Parathyroid adenoma (tissue), 2 donors: ENCODE results near the gene DNM3.

Experiments
- H2AFZ ChIP-seq: fragments of 300-600 bp; sonication (generic); one replicate; pipeline ENCODE4 v1.7.0; 2017; ENCODE audit warnings: antibody characterized with exemption, mild to moderate bottlenecking
- H3K27ac ChIP-seq: fragments of 300-600 bp; sonication (generic); one replicate; pipeline ENCODE4 v1.7.0; 2017
- H3K27me3 ChIP-seq: fragments of 300-600 bp; sonication (generic); one replicate; pipeline ENCODE4 v1.7.0; 2017; ENCODE audit warnings: low read length; ENCODE audit not compliant: control insufficient read depth, insufficient read depth
- H3K36me3 ChIP-seq: fragments of 300-600 bp; sonication (generic); one replicate; pipeline ENCODE4 v1.7.0; 2017; ENCODE audit warnings: low read length; ENCODE audit not compliant: control insufficient read depth, insufficient read depth
- H3K4me1 ChIP-seq: fragments of 300-600 bp; sonication (generic); one replicate; pipeline ENCODE4 v1.7.0; 2017; ENCODE audit warnings: control low read depth
- H3K4me2 ChIP-seq: fragments of 300-600 bp; sonication (generic); one replicate; pipeline ENCODE4 v1.7.0; 2017; ENCODE audit warnings: low read length
- H3K4me3 ChIP-seq: fragments of 300-600 bp; sonication (generic); one replicate; pipeline ENCODE4 v1.7.0; 2017; ENCODE audit warnings: low read depth, low read length
- H3K79me2 ChIP-seq: fragments of 300-600 bp; sonication (generic); one replicate; pipeline ENCODE4 v1.7.0; 2017; ENCODE audit warnings: control low read depth
- H3K9ac ChIP-seq: fragments of 300-600 bp; sonication (generic); one replicate; pipeline ENCODE4 v1.7.0; 2017; ENCODE audit warnings: mild to moderate bottlenecking
- H3K9me3 ChIP-seq: fragments of 300-600 bp; sonication (generic); one replicate; pipeline ENCODE4 v1.7.0; 2017; ENCODE audit warnings: low read length; ENCODE audit not compliant: control insufficient read depth
- TF ChIP-seq, protein P1 (sequence below): fragments of 300-600 bp; sonication (generic); IDR thresholded peaks from one replicate; pipeline ENCODE4 v1.7.0; 2017; ENCODE audit warnings: antibody characterized with exemption, mild to moderate bottlenecking
- donor health status: primary hyperparathyroidism.

DNM3 gene

DNA sequence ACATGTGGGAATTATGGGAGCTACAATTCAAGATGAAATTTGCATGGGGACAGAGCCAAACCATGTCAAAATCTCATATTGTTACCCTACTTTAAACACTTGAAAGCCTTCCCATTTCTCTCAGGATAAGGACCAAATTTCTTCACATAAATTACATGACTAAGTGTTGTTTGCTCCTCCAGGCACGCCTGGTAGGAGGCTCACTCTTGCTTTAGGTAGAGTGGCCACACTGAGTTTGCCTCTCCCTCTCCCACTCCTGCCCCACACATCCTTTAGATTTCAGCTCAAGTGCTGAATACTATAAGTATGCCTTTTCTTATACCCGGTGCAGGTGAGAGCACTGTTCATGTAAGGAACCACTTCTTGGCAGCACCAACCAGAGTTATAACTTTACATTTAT is 279.1 kb downstream of the DNM3 start:
- no peaks in the 10 kb centered on the region for H3K4me1 ChIP-seq
- no peaks in the 10 kb centered on the region for H3K27me3 ChIP-seq
- no peak overlapping the region for H3K4me3 ChIP-seq
- no peak overlapping the region for H3K4me2 ChIP-seq
- no peak overlapping the region for H2AFZ ChIP-seq
- H3K27ac ChIP-seq, result no peak overlapping the region
- H3K9me3 ChIP-seq, result no peaks in the 10 kb centered on the region
- H3K9ac ChIP-seq, result no peak overlapping the region
- TF ChIP-seq, protein P1, sequence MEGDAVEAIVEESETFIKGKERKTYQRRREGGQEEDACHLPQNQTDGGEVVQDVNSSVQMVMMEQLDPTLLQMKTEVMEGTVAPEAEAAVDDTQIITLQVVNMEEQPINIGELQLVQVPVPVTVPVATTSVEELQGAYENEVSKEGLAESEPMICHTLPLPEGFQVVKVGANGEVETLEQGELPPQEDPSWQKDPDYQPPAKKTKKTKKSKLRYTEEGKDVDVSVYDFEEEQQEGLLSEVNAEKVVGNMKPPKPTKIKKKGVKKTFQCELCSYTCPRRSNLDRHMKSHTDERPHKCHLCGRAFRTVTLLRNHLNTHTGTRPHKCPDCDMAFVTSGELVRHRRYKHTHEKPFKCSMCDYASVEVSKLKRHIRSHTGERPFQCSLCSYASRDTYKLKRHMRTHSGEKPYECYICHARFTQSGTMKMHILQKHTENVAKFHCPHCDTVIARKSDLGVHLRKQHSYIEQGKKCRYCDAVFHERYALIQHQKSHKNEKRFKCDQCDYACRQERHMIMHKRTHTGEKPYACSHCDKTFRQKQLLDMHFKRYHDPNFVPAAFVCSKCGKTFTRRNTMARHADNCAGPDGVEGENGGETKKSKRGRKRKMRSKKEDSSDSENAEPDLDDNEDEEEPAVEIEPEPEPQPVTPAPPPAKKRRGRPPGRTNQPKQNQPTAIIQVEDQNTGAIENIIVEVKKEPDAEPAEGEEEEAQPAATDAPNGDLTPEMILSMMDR, result no peak
- no peaks in the 10 kb centered on the region for H3K36me3 ChIP-seq
- H3K79me2 ChIP-seq, result no peaks in the 10 kb centered on the region

DNA sequence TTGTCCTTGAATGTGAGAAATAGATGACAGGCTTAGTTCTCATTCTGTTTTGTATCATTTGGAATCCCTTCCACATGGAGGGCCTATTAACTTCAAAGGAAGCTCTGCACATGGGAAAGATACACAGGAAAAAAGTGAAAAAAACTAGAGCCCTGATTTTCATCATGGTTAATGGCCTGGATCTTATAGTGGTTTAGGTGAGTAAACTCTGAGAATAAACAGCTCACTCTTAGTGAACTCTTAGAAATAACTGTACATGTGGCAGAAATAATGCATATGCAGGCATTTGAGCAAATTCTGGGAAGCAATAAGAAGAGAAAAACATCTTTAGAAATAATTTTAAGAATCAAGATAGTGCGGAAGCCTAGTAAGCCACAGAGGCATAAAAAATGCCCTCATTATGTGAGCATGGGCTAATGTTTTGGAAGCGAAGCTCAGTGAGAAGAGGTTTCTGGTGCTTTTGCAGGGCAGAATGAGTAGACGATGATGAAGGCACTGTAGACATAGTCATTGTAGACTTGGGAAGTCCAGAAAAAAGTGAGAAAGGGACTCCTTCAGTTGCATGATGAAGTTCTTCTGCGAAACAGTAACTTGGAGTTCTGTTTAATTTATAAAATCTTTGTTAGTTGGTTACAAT is 279.9 kb downstream of the DNM3 start:
- Histone ChIP-seq H3K27ac (no peak overlapping the region), H3K4me3 (no peak overlapping the region), H2AFZ (no peak overlapping the region), H3K27me3 (no peaks in the 10 kb centered on the region), H3K9me3 (no peaks in the 10 kb centered on the region), H3K4me2 (no peak overlapping the region), H3K4me1 (no peaks in the 10 kb centered on the region), H3K9ac (no peak overlapping the region), H3K79me2 (no peaks in the 10 kb centered on the region), H3K36me3 (no peaks in the 10 kb centered on the region)
- TF ChIP-seq, protein P1, result no peak

DNA sequence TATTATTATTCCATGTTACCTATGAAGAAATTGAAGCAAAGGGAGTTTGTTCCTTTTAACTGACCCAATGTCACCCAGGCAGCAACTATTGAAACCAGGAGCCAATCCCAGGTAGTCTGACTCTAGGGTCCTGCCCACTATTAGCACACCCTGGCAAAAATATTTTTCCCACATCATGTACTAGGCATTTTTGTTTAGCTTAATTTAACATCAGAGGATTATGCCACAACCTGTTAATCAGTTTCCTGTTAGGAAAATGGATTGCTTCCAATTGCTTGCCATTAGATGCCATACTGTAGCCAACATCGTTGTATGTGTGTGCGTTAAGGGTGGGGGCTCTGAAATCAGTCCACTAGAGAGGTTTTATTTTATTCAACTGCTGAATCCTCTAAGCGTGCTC is 281.1 kb downstream of the DNM3 start:
- H3K79me2 ChIP-seq, result no peaks in the 10 kb centered on the region
- no peak overlapping the region for H3K9ac ChIP-seq
- no peak overlapping the region for H3K27ac ChIP-seq
- no peaks in the 10 kb centered on the region for H3K36me3 ChIP-seq
- no peak overlapping the region for H3K4me2 ChIP-seq
- H3K9me3 ChIP-seq, result no peaks in the 10 kb centered on the region
- H3K4me3 ChIP-seq, result no peak overlapping the region
- no peak overlapping the region for H2AFZ ChIP-seq
- no peaks in the 10 kb centered on the region for H3K4me1 ChIP-seq
- H3K27me3 ChIP-seq, result no peaks in the 10 kb centered on the region
- TF ChIP-seq, protein P1, result no peak

DNA sequence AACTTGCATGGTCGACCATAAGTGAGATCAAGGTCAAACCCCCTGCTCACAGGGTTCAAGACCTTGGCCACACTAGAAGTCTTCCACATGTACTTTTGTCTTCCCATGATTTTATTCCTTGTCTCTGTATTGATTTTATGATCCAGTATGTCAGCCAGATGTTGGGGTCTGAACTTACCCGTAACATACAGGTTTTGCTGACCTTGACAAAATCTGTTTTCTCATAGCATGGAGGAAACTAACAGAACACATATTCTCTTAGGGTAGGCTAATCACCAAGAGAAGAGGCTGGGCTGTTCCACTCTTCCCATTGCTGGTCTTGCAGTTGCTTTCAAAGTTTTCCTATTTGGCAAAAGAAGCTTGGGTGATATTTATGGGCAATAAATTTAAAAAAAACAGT is 284.0 kb downstream of the DNM3 start:
- no peaks in the 10 kb centered on the region for H3K79me2 ChIP-seq
- no peak overlapping the region for H3K9ac ChIP-seq
- H3K4me1 ChIP-seq, result no peaks in the 10 kb centered on the region
- no peak overlapping the region for H2AFZ ChIP-seq
- no peaks in the 10 kb centered on the region for H3K27me3 ChIP-seq
- H3K36me3 ChIP-seq, result no peaks in the 10 kb centered on the region
- TF ChIP-seq, protein P1, result no peak
- no peak overlapping the region for H3K4me2 ChIP-seq
- no peak overlapping the region for H3K4me3 ChIP-seq
- no peak overlapping the region for H3K27ac ChIP-seq
- no peaks in the 10 kb centered on the region for H3K9me3 ChIP-seq

DNA sequence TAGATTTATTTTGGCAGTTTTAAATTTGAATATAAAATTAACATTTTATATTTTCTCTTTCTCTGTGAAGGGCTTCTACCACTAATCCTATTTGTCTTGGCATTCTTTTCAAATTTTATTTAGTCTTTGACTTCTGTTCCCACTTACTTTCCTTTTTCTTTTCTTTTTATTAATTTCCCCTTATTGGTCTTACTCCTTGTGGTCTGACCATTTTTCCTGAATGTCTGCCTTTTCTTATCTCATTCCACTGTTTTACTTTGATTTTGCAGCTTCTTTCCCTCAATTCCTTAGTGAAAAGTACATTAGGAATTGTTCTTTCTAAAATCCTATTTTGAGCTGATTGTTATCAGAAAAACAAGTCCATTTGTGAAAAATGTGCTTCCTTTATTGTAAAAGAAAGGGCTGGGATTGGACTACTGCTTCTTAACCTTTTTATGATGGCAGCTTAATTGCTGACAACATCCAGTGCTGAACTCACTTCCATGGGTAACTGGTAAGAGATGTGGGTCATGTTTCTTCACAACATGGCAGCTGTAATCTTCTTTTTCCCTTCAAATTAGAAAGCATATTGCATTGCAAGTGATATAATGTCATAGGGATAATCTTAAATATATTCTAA is 284.6 kb downstream of the DNM3 start:
- Histone ChIP-seq H3K79me2 (no peaks in the 10 kb centered on the region), H3K4me2 (no peak overlapping the region), H3K27ac (no peak overlapping the region), H3K4me1 (no peaks in the 10 kb centered on the region), H3K36me3 (no peaks in the 10 kb centered on the region), H3K9me3 (no peaks in the 10 kb centered on the region), H3K4me3 (no peak overlapping the region), H3K27me3 (no peaks in the 10 kb centered on the region), H2AFZ (no peak overlapping the region), H3K9ac (no peak overlapping the region)
- TF ChIP-seq, protein P1, result no peak
